Caco-2 (cell line): ENCODE measurements around the gene SLC5A3. TPM values are rescaled to one million over a fixed set of nuclear protein-coding genes. Genes with fewer than 3 reads are reported as not detected.

Source experiments
- BruUV-seq: library from RNA; stranded (reverse); fragments of 400-500 nt; replicated peaks from 2 replicates; lab custom pipeline; 2021; lab: Mats Ljungman, UMichigan
- CTCF ChIA-PET: fragments of 300-600 bp; sonication (Branson Sonifier 250); formaldehyde crosslinking; loops from one replicate; lab custom pipeline; 2022; ENCODE audit warnings: antibody characterized with exemption; lab: Charles Lee
- POLR2A ChIA-PET: fragments of 300-600 bp; sonication (Branson Sonifier 250); formaldehyde crosslinking; loops from one replicate; lab custom pipeline; 2022; ENCODE audit warnings: antibody characterized with exemption; lab: Charles Lee
- DNase-seq, 2 experiments: peaks; one replicate each; pipeline versions ENCODE4 v3.0.0 to v3.0.0-alpha.2; 2020 to 2022
- H3K27me3 ChIP-seq: replicated peaks from 2 replicates; pipeline ENCODE4 v1.6.0; 2011; ENCODE audit warnings: low read length; ENCODE audit not compliant: control insufficient read depth, insufficient read depth
- H3K36me3 ChIP-seq: 2 replicates; pipeline ENCODE4 v1.5.1; 2011; ENCODE audit warnings: low read length; ENCODE audit not compliant: control insufficient read depth, insufficient read depth
- H3K4me1 ChIP-seq: fragments of 250-450 bp; sonication (Bioruptor Pico); 2 replicates; pipeline ENCODE4 v1.5.1; 2020; ENCODE audit warnings: mild to moderate bottlenecking
- H3K4me3 ChIP-seq: 2 replicates; pipeline ENCODE4 v1.5.1; 2011; ENCODE audit warnings: low read depth, mild to moderate bottlenecking, control low read depth, low read length
- H3K9me3 ChIP-seq: fragments of 250-450 bp; sonication (Bioruptor Pico); 2 replicates; pipeline ENCODE4 v1.5.1; 2020; ENCODE audit warnings: mild to moderate bottlenecking, moderate library complexity
- H3K27ac Mint-ChIP-seq: one replicate; pipeline ENCODE4 v1.8.0; 2022; ENCODE audit warnings: mixed read lengths; ENCODE audit not compliant: unreplicated experiment
- H3K27me3 Mint-ChIP-seq: one replicate; pipeline ENCODE4 v1.8.0; 2022; ENCODE audit warnings: mixed read lengths; ENCODE audit not compliant: insufficient read depth, unreplicated experiment
- H3K36me3 Mint-ChIP-seq: one replicate; pipeline ENCODE4 v1.8.0; 2022; ENCODE audit warnings: mild to moderate bottlenecking, mixed read lengths; ENCODE audit not compliant: insufficient read depth, unreplicated experiment
- H3K4me1 Mint-ChIP-seq: one replicate; pipeline ENCODE4 v1.8.0; 2022; ENCODE audit warnings: low read depth, mixed read lengths; ENCODE audit not compliant: unreplicated experiment
- H3K4me3 Mint-ChIP-seq: one replicate; pipeline ENCODE4 v1.8.0; 2022; ENCODE audit warnings: mild to moderate bottlenecking, moderate library complexity, mixed read lengths; ENCODE audit not compliant: unreplicated experiment
- H3K9me3 Mint-ChIP-seq: one replicate; pipeline ENCODE4 v1.8.0; 2022; ENCODE audit warnings: mixed read lengths; ENCODE audit not compliant: unreplicated experiment
- CTCF ChIP-seq, 2 experiments: fragments of 200-600 bp in 1 of 2; IDR thresholded peaks; 1 replicate in 1 of 2; 2 replicates in 1 of 2; pipeline versions ENCODE4 v1.5.1 to v1.8.0; 2011 to 2022; ENCODE audit warnings: antibody characterized with exemption in 1 of 2, control low read depth in 1 of 2, inconsistent platforms in 1 of 2, low read depth in 1 of 2, low read length in 1 of 2, mild to moderate bottlenecking in 1 of 2, moderate library complexity in 1 of 2; ENCODE audit not compliant: insufficient read depth in 1 of 2, severe bottlenecking in 1 of 2, unreplicated experiment in 1 of 2
- intact Hi-C: fragments of 100-400 bp; cut with micrococcal nuclease; formaldehyde crosslinking; loops from one replicate; pipeline ENCODE4 v1.10.0; 2022; ENCODE audit not compliant: unreplicated experiment
- total RNA-seq: library from RNA; stranded (reverse); gene quantifications from 2 replicates; pipeline ENCODE4 v1.2.3, GENCODE V29; 2022

The SLC5A3 gene
- total RNA-seq, 1 experiment from 2014 or later = 19.1 TPM

GRCh38 chr21:34091032-34091431, 17.7 kb downstream of the SLC5A3 start:
- Histone ChIP-seq H3K9me3 (no peaks in the 10 kb centered on the region), H3K27me3 (no peaks in the 10 kb centered on the region), H3K4me3 (no peak overlapping the region), H3K4me1 (peaks cover 21% of the 10 kb centered on the region), H3K36me3 (peaks cover 1% of the 10 kb centered on the region; the same call in 1 of the 2 replicates)
- Mint-ChIP-seq H3K36me3 (peaks cover 48% of the 10 kb centered on the region), H3K4me1 (peaks cover 4% of the 10 kb centered on the region), H3K9me3 (no peaks in the 10 kb centered on the region), H3K27ac (no peak overlapping the region), H3K27me3 (no peaks in the 10 kb centered on the region), H3K4me3 (no peak overlapping the region)
- POLR2A ChIA-PET = interaction anchor here (0.6 kb wide), 1 partner anchor 405 kb away, joined by 4 read pairs; no protein-coding TSS in a partner anchor
- BruUV-seq = no TSS peak
- CTCF ChIA-PET = no interaction called here
- TF ChIP-seq CTCF (IDR thresholded peaks at IDR 0.05; ENCODE audit: insufficient read depth in 1 of 2, low read depth in 1 of 2, low read length in 1 of 2, severe bottlenecking in 1 of 2, unreplicated experiment in 1 of 2) = no peak
- DNase-seq = no peak
- intact Hi-C loops = no loop called here

GRCh38 chr21:34091607-34092006, 18.2 kb downstream of the SLC5A3 start:
- H3K4me1 Mint-ChIP-seq = peaks cover 4% of the 10 kb centered on the region
- CTCF ChIA-PET = no interaction called here
- DNase-seq = no peak
- H3K27ac Mint-ChIP-seq = no peak overlapping the region
- TF ChIP-seq CTCF (IDR thresholded peaks at IDR 0.05; ENCODE audit: insufficient read depth in 1 of 2, low read depth in 1 of 2, low read length in 1 of 2, severe bottlenecking in 1 of 2, unreplicated experiment in 1 of 2) = peak in 1 of 2 experiments; percentile 25
- BruUV-seq = no TSS peak
- H3K4me1 ChIP-seq = peaks cover 15% of the 10 kb centered on the region
- H3K9me3 Mint-ChIP-seq = no peaks in the 10 kb centered on the region
- H3K36me3 Mint-ChIP-seq = peaks cover 54% of the 10 kb centered on the region
- POLR2A ChIA-PET = no interaction called here
- no peaks in the 10 kb centered on the region for H3K9me3 ChIP-seq
- no peak overlapping the region for H3K4me3 Mint-ChIP-seq
- H3K4me3 ChIP-seq = no peak overlapping the region
- intact Hi-C loops = no loop called here
- H3K27me3 Mint-ChIP-seq = no peaks in the 10 kb centered on the region
- no peaks in the 10 kb centered on the region for H3K27me3 ChIP-seq
- peaks cover 1% of the 10 kb centered on the region; the same call in 1 of the 2 replicates for H3K36me3 ChIP-seq

- H3K27me3 ChIP-seq = no peaks in the 10 kb centered on the region
- H3K27ac Mint-ChIP-seq = no peak overlapping the region
- H3K36me3 ChIP-seq = peaks cover 1% of the 10 kb centered on the region; the same call in 1 of the 2 replicates
- ChIA-PET POLR2A (no interaction called here), CTCF (interaction anchor here (0.8 kb wide), 1 partner anchor 168 kb away, joined by 5 read pairs; no protein-coding TSS in a partner anchor)
- peaks cover 60% of the 10 kb centered on the region for H3K36me3 Mint-ChIP-seq
- TF ChIP-seq CTCF (IDR thresholded peaks at IDR 0.05; ENCODE audit: insufficient read depth in 1 of 2, low read depth in 1 of 2, low read length in 1 of 2, severe bottlenecking in 1 of 2, unreplicated experiment in 1 of 2) = no peak
- H3K9me3 ChIP-seq = no peaks in the 10 kb centered on the region
- no peaks in the 10 kb centered on the region for H3K27me3 Mint-ChIP-seq
- H3K4me1 Mint-ChIP-seq = peaks cover 4% of the 10 kb centered on the region
- H3K4me3 ChIP-seq = no peak overlapping the region
- DNase-seq = no peak
- peaks cover 7% of the 10 kb centered on the region; the same call in 1 of the 2 replicates for H3K4me1 ChIP-seq
- no TSS peak for BruUV-seq
- no peaks in the 10 kb centered on the region for H3K9me3 Mint-ChIP-seq
- H3K4me3 Mint-ChIP-seq = no peak overlapping the region
- intact Hi-C loops = no loop called here
Observed at GRCh38 chr21:34092262-34092921, 19.0 kb downstream of the SLC5A3 start.
